PC-9 (cell line): Measurements from ENCODE around the gene PDCD1LG2.

Experiments used
- EZH2 ChIP-seq: fragments of 200-600 bp; sonication (generic); IDR thresholded peaks from 2 replicates; pipeline ENCODE4 v1.8.0; 2017; ENCODE audit warnings: antibody characterized with exemption, low read depth
- TF ChIP-seq, protein P1 (sequence below): fragments of 200-600 bp; sonication (generic); conservative IDR thresholded peaks from 2 replicates; pipeline ENCODE4 v1.6.1; 2017; ENCODE audit warnings: mixed run types, antibody characterized with exemption, mild to moderate bottlenecking, moderate library complexity

DNA sequence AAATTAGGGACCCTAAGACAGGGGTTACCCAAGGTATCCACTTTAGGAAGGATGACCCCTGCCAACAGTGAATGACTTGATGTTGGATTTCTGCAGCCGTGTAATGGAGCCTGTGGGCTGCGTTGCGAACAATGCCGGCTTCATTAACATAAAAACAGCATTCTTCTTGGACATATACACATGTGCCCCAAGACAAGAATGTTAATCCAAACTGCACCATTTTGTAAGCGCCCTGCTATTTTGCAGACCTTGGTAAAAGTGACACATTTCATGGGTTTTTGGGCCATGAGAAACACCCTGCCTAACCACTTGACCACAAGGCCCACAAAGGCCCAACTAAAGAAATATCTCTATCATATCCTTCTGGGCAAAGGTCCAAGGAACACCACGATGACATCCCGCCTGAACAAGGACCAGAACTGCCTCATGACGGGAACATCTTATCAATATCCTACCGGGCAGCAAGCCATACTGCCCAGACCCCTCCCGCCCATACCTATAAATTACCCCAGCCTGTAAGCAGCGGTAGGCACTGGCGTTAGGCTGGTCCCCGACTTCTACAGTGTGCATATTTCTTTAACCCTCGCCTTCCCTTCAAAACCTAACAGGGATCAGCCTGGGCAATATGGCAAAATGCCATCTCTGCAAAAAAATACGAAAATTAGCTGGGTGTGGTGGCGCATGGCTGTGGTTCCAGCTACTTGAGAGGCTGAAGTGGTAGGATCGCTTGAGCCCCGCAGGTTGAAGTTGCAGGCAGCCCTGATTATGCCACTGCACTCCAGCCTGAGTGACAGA is 9.7 kb upstream of the PDCD1LG2 start:
- TF ChIP-seq, protein P1, sequence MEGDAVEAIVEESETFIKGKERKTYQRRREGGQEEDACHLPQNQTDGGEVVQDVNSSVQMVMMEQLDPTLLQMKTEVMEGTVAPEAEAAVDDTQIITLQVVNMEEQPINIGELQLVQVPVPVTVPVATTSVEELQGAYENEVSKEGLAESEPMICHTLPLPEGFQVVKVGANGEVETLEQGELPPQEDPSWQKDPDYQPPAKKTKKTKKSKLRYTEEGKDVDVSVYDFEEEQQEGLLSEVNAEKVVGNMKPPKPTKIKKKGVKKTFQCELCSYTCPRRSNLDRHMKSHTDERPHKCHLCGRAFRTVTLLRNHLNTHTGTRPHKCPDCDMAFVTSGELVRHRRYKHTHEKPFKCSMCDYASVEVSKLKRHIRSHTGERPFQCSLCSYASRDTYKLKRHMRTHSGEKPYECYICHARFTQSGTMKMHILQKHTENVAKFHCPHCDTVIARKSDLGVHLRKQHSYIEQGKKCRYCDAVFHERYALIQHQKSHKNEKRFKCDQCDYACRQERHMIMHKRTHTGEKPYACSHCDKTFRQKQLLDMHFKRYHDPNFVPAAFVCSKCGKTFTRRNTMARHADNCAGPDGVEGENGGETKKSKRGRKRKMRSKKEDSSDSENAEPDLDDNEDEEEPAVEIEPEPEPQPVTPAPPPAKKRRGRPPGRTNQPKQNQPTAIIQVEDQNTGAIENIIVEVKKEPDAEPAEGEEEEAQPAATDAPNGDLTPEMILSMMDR, result no peak
- no peak for TF ChIP-seq EZH2
